OCI-M2 (cell line): Measurements from ENCODE around the gene RPS18.

Source experiments
- DNase-seq: peaks from one replicate; lab custom pipeline; 2025; ENCODE audit not compliant: unreplicated experiment; lab: John Stamatoyannopoulos, UW

Gene RPS18

DNA sequence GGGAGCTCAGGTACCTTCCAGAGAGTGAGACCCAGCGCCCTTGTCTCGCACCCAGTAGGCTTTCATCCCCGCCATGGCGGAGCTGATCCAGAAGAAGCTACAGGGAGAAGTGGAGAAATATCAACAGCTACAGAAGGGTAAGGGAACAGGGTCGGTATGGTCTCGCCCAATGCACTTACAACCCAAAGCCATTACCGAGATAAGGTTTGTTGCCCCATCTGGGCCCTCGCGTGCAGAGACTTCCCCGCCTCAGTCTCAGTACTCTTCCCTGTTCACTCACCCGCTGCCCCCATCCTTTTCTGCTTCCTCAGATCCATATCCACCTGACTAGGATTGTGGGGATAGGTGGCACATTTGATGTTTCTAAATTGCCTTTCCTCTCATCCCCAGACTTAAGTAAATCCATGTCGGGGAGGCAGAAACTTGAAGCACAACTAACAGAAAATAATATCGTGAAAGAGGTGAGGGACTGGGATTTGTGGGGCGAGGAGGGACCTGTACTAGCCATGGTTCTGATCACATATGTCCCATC is 18.0 kb downstream of the RPS18 start:
- DNase-seq = no peak

DNA sequence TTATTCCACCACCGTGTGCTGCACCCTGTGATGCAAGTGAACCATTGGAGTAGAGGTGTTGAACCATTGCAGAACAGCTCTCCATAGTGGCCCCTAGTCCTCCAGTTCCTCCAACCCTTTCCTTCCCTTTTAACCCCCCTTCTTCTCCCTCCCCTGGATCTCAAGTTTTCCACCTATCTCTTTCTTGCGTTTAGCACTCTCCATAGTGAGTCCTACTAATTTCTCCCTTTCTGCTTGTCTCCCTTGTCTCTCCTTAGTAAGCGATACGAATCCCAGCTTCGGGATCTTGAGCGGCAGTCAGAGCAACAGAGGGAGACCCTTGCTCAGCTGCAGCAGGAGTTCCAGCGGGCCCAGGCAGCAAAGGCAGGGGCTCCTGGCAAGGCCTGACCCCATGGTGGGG is 18.6 kb downstream of the RPS18 start:
- DNase-seq = no peak

DNA sequence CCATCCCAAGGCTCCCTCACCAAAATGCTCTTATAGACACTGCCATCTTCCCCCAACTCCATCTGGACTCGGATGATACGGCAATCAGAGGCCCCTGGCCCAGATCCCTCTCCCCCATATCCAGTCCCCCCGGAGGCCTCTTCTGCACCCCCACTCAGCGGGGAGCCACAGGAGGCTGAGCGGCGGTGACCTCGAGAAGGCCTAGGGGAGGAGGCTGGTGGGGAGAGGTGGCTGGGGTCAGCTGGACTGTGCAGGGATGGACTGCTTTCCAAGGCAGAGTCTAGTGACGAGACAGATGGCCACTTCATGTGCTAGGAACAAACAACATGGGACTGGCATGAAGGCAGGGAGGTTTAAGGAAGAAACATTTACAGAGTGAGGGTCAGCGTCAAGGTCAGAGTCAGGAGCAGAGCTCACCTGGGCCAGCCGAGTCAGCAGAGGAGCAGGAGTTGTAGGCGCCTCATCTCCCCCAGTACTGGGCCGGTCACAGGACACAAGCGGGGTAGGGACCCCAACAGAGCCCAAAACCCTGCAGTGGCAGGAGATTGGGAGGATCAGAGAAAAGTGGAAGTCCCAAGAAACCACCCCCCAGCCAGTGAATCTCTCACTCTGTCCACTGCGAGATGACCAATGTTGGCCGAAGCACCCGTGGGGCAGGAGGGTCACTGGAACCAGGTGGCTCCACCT is 21.3 kb downstream of the RPS18 start:
- DNase-seq = no peak

DNA sequence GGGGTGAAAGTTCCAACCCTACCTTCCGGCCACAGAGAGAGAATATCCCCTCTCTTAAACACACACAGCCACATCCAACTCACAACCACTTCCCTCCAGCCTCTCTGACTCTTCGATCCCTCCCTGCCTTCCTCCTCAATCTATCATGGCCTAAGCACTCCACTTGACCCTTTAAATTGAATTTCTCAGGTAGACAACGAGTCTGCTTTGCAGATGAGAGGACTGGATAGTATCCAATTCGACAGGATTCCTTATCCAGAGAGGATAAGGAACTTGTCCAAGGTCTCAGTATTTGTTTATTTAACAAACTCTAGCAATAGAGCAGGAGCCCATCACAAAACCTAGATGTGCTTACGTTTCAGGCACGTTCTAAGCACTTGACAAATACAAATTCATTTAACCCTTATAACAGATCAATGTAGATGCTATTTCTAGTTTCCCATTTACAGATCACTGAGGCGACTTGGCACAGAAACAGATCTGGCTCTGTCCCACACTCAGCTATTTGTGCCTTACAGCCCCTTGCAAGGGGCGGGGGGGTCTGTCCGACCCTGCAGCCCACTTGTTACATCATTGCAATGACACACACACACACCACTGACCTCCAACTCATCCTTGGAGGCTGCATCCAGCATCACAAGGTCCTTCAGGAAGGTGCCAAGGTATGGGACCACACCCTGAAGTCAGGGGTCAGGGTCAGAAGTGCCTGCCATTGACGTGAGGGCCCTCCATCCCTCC is 22.4 kb downstream of the RPS18 start:
- no peak for DNase-seq

DNA sequence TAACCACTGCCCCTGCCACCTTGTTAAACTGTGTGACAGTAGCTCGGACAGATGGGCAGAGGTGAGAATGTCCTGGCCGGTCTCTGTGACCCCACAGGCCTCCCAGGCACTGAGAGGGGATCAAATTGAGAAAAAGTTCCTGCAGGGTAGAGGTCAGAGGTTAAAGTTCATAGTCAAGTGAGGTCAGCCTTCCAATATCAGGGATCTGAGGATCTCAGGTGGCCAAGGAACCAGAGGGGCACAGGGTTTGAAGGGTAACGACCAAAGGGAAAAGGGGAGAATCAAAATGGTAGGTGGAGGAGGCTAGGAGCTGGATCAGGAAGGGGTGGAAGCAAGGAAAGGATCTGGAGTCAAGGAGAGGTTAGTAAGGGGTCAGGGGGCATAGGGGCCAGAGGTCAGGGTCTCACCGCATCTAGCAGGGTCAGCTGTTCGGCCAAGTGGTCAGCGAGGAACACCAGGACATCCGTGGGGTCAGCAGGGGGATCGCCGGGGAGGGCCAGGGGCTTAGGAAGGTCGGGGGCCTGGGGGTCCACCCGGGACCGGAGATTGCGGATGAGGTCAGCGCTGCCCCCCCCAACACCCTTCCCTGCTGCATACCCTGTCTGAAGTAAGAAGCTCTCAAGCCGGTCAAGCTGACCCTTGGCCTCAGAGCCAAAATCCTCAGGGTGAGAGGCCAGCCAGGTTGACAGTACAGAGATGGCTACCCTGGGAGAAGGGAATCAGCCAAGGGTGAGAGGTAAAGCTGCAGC is 23.9 kb downstream of the RPS18 start:
- DNase-seq = no peak

DNA sequence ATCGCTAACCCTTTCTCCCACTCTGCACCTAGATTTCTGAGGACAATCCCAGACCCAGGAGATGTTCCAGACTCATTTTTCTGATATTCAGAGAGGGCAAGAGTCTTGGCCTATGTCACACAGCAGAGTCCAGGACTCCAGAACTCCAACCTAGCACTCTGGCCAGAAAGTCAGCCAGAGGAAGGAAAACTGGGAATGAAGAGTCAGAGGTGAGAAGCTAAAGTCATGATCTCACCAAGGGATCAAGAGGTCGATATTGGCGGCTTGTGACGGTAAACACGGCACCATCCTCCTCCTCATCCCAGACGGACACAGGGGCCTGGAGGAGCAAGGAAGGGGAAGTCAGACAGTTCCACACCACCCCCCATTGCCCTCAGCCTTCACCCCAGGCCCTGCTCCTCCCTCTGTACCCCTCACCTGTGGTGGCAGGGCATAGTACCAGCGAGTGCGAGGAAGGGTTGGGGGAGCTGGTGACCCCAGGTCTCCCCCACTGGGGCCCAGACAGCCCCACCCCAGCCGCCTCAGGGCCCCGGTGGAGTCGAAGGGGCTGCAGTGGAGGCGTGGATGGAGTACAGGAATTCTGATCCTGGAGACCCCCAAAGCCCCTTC is 25.0 kb downstream of the RPS18 start:
- DNase-seq = no peak

DNA sequence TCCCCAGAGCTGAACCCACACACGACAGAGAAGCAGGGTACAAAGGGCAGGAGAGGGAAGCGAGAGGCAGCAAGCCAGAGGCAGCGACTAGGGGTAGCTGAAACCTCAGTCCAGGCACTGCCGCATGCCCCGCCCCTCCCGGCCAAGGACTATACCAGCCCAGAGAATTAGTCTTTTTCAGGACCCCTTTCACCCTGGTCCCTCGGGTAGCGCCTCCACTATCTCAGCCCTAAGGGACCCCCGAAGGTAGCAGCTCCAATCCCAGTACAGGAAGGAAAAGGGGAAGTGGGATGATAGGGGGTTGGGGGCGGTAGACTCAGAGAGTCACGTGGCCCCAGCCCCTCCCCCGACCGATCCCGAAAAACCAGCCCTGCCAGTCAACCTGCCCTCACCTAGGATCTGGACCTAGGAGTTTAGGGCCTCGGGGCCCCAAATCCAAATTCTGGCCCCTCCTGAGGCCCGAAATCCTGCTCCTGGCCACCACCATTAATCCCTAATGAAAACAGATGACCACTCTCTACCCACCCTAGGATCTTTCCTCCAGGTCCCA is 25.6 kb downstream of the RPS18 start:
- DNase-seq = no peak

DNA sequence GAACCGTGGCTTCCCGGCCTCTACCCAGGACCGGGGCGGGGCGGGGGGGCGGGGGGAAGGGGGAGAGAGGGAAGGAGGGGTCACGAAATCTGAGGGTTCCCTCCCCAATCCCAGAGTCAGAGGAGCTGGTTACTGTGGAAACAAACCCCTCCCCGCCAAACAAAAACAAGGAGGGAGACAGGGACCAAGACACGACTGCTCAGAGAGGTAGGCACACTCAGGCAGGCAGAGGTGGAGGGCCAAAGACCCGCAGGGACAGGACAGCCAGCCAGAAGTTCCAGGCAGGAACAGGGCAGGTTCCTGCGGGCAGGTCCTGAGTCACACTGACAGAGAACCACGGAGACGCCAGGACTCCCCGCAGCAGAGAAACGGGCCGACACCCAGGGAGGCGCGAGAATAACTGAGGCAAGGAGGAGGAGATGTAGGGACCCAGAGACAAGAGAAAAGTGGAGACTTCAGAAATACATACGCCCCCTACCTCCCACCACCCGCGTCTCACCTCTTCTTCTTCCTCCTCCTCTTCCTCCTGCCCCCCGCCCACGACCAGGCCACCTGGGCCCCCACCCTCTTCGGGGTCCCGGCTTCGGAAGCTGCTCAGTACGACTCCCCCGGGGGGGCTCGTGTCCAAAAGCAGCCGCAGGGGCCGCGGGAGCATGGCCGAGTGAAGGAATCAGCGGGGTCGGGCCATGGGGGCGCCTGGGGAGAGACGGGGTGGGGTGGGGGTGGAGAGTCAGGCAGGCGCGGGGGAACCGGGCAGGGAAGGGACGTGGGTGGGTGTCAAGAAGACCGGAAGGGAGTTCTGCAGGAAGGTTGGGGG is 26.3 kb downstream of the RPS18 start:
- DNase-seq = no peak

DNA sequence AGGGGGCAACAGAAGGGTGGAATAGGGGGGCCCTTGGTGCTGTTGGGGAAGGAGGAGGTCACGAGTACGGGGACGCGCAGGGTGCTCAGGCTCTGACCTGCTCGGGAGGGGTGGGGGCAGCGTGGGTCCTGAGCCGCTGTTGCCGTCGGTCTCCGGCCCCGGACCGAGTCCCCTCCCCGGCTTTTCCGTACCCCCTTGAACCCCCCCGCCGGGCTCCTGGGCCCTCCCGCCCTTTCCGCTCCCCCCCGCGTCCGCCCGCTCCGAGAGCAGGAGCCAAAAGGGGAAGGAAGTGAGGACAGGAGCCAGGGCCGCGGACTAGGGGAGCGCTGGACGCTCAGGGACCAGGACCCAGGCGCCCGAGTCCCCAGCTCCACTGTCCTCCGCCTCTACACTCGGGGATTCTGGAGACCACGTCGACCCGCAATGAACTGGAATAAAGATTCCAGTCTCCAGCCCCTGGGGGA is 26.9 kb downstream of the RPS18 start, which contains the start of gene RGL2:
RGL2 (minus strand) TSS at position 170 of the 464 bp plus-strand sequence. CDS start 332 bp downstream, outside the sequence.
- no peak for DNase-seq

DNA sequence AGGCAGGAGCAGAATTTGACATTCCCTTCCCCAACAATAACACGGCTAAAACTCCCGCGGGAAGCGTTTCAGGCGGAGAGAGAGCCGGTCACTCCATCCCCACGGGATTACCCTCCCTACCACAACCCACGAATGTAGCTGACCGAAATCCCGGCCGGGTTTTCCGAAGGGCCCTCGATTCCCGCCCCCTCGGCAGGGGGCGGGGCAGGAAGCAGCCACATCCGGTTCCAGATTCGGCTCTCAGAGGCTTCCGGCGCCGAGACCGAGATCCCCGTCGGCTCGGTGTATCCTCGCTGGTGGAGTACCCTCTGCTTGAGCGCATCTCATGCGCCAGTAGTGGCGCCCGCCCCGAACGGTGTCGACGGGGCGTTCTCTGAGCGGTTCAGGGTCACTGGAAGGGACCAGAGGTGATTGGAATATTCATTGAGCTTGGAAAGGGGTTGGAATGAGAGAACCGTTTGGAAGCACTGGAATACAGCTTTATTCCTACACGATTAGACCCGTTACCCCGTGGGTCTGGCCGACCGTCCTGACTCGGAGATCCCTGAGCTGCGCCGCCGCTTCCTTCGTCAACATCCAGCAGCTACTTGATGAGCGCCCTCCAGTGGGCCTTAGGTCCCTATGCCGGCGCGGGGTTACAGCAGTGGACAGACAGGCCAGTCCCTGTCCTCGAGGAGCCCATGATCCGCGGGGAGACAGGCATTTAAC is 27.5 kb downstream of the RPS18 start:
- DNase-seq = peak; percentile 88

DNA sequence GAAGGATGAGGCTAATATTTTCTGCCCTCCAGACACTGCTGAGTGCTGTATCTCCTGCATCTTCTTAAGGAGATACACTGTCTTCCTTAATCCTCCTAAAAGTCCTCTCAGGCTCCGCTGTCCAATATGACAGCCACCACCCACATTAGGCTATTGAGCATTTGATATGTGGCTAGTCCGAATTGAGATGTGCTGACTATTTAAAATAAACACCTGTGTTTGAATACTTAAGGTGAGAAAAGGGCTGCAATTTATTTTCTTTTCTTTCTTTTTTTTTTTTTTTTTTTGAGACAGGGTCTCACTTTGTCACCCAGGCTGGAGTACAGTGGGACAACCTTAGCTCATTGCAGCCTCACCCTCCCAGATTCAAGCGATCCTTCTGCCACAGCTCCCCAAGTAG is 30.0 kb downstream of the RPS18 start:
- DNase-seq = no peak

DNA sequence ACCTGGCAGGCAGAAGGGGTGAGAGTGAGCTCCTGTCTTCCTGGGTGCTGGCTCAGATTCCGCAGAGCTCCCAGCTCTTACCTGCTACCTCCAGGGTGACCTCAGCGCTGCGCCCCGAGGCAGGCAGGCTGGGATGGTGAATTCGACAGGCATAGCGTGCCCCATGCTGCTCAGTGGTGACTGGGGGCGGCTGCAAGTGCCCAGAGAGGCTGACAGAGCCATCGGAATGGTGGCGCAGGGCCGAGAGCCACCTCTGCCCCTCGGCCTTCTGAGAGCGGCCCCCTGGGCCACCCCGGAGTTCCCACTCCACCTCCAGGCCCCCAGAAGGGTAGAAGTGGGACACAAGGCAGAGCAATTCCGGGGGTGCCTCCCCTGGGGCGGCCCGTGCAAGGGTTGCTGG is 32.3 kb downstream of the RPS18 start:
- DNase-seq = no peak

DNA sequence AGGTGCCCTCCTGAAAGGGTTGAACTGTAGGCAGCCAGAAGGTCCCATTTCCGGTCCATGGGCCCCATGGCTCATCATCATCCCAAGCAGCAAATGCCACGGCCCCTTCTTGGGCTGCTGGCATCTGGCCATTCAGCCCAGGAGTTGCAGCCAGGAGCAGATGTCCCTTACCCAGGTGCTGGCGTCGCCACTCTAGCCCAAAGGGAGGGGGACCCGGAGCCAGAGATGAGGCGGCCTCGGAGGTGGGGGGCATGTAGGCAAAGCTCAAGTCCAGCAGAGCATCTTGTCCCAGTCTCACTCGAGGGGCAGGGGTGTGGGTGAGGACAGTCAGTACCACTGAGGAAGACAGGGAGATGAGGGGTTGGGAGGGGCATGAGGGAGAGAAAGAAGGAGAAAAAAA is 33.2 kb downstream of the RPS18 start:
- DNase-seq = no peak

DNA sequence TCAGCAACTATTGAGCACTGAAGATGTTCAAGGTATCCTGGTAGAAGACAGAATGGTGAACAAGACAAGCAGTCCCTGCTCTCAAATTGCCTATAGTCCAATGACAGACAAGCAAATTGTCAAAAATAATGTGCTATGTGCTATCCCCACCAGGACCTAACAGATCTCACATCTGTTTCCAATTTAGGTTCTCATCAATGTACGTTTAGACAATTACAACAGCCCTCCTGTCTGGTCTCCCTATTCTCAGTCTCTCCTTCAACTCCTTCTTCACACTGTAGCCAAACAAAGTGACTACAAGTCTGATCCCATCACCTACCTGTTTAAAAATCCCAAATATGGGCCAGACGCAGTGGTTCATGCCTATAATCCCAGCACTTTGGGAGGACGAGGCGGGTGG is 34.5 kb downstream of the RPS18 start:
- no peak for DNase-seq

DNA sequence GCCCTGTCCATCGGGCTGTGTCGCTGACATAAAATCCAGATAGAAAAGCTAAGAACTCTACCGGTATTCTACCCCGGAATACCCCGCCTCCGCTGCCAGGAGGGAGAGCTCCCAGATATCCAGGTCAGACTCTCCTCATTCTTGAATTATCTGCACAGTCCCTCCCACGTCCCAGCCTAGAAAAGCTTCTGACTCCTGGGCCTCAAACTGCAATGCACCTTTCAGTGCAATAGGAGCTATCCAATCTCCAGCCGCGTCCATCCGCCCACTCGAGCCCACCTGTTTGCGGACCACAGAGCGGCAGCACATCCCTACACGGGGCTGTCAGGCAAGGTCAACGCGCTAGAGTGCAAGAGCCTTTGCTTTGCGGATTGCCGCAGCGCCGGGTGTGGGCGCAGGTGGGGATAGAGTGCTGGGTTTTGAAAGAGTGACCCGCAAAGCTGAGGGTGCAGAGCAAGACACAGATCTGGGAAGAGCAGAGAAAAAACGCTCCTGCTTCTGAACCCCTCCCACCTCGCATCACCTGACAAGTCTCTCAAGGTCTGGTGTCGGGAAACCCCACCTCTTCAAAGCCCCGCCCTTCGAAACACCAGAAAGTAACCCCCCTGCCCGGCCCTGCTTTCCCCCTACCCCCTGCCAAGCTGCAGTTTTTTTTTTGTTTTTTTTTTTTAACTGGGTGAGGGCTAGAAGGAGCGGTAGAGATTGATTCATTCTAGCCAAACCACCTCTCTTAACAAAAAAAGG is 40.7 kb downstream of the RPS18 start:
- DNase-seq = no peak

DNA sequence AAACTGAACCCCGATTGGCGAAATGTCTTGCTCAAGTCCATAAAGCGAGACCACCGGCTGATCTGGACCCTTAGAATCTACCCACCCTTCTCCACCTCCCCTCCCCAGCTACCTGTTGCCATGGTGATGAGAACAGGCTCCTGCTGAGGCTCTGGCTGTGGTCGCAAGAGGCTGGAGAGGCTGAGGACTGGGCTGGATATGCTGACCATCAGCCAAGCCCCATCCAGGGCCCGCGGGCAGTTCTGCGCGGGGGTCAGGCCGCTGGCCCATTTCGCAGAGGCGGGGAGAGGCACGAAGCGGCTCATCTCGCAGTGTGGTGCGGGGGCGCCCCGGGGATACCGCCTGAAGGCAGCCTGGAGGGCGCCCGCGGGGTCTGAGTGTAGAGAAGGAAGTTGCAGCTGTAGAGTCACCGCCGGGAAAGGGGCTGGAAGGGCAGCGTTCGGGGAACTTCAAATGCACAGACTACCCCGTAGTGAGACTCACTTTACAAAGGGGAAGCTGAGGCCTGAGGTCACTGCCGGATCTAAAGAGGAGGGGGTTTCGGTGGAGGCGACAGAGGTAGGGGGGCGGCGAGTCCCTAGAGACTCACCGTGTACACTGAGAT is 41.3 kb downstream of the RPS18 start:
- no peak for DNase-seq

DNA sequence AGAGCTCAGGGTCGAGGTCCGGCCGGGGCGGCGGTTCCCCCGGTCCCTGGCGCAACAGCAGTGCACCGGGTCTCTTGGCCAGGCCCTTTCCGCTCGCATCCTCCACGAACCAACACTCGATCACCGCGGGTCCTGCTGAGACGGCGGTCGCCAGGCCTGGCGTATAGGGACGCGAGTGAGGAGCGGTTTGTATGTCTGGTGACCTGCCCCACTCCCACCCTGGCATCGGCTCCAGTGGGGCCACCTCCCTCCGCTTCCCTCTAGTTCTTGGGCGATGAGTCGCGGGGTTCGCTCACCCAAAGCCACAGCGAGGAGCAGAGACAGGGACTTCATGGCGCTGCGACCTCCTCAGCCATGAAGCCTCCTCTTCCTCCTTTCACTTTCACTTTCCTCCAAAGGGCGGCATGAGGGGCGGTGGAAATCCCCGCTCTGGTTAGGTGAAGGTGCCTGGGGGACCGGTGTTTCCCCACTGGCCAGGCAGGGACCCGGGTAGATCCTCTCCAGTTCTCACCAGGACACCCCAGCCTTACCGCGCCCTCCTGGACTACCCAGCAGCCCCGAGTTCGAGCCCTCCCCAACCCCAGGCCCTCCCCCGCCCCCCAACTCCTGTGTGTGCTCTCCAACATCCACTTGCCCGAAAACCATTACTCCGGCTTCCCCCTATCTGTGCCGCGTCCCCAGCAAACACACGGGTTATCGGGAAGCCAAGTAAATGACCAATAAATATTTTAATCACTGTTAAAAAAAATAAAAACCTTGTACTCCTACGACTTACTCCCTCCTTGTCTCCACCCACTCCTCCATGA is 42.0 kb downstream of the RPS18 start, which contains the start of gene TAPBP:
TAPBP (minus strand) TSS at position 370 of the 806 bp plus-strand sequence; CDS start at position 333, 37 bp downstream.
- no peak for DNase-seq
